Duodenal mucosa (tissue), 2 donors: ENCODE data around the gene FDXACB1.

Experiments
- H3K27ac ChIP-seq: one replicate; pipeline ENCODE4 v1.7.0; 2013; ENCODE audit warnings: low read depth, low read length
- H3K27me3 ChIP-seq, 2 donors: one replicate each; pipeline ENCODE4 v1.7.0; 2013; ENCODE audit warnings: low read length in 2 of 2, control low read depth in 1 of 2; ENCODE audit not compliant: insufficient read depth in 2 of 2, control insufficient read depth in 1 of 2
- H3K36me3 ChIP-seq, 2 donors: one replicate each; pipeline ENCODE4 v1.7.0; 2013; ENCODE audit warnings: low read length in 2 of 2, control low read depth in 1 of 2; ENCODE audit not compliant: insufficient read depth in 2 of 2, control insufficient read depth in 1 of 2
- H3K4me1 ChIP-seq, 2 donors: one replicate each; pipeline ENCODE4 v1.7.0; 2013; ENCODE audit warnings: low read length in 2 of 2, control low read depth in 1 of 2; ENCODE audit not compliant: insufficient read depth in 2 of 2, control insufficient read depth in 1 of 2
- H3K4me3 ChIP-seq, 2 donors: one replicate each; pipeline ENCODE4 v1.7.0; 2013; ENCODE audit warnings: low read length in 2 of 2, low read depth in 1 of 2
- H3K9ac ChIP-seq, 2 donors: one replicate each; pipeline ENCODE4 v1.7.0; 2013; ENCODE audit warnings: low read length in 2 of 2, low read depth in 1 of 2
- H3K9me3 ChIP-seq, 2 donors: one replicate each; pipeline ENCODE4 v1.7.0; 2013; ENCODE audit warnings: low read length in 2 of 2, control low read depth in 1 of 2; ENCODE audit not compliant: control insufficient read depth in 1 of 2

FDXACB1 gene

DNA sequence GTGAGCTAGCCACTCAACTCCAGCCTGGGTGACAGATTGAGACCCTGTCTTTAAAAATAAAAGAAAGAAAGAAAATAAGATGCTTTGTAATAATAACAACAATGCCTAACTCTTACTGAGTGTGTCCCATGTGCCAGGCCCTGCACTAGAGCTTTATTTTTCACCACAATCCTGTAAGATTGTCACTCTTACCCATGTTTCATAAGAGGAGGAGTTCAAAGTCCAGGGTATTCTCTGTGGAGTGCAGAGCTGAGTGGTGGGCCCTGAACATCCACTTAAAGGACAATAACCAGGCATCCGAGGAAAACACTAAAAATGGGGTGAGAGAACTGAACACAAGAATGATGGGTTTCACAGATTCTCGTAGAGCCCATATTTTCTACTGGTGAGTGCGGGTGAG, 38.8 kb upstream of the FDXACB1 start:
- Histone ChIP-seq H3K4me3 (no peak overlapping the region), H3K27me3 (peaks cover 0 to 3% of the 10 kb centered on the region in 2 donors), H3K36me3 (no peaks in the 10 kb centered on the region), H3K27ac (no peak overlapping the region), H3K4me1 (peaks cover 10 to 12% of the 10 kb centered on the region in 2 donors), H3K9me3 (no peaks in the 10 kb centered on the region), H3K9ac (no peak overlapping the region)

DNA sequence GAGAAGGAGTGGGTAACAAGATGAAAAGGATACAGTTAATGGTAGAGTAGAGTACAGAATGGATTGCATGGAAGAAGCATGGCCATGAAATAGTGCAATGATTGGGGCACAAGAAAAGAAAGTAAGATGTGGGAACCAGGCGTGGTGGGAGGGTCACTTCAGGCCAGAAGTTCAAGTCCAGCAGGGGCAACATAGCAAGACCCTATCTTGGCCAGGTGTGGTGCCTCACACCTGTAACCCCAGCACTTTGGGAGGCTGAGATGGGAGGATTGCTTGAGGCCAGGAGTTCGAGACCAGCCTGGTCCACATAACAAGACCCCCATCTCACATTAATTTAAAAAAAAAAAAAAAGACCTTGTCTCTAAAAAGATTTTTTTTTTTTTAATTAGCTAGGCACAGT, 38.3 kb upstream of the FDXACB1 start:
- Histone ChIP-seq H3K9me3 (no peaks in the 10 kb centered on the region), H3K27ac (no peak overlapping the region), H3K9ac (no peak overlapping the region), H3K4me3 (no peak overlapping the region), H3K27me3 (peaks cover under 1 to 3% of the 10 kb centered on the region in 2 donors), H3K4me1 (peaks cover 10 to 12% of the 10 kb centered on the region in 2 donors), H3K36me3 (no peaks in the 10 kb centered on the region)

DNA sequence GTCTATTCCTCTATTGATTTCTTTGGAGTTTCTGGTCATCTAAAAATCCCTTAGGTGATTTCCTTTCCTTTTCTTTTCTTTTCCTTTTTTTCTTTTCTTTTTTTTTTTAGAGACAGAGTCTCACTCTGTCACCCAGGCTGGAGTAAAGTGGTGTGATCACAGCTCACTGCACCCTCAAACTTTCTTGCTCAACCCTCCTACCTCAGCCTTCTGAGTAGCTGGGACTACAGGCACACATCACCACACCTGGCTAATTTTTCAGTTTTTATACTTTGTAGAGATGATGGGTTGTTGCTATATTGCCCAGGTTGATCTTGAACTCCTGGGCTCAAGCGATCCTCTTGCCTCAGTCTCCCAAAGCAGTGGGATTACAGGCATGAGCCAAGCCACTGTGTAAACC, 37.8 kb upstream of the FDXACB1 start:
- H3K36me3 ChIP-seq, result no peaks in the 10 kb centered on the region
- no peak overlapping the region for H3K27ac ChIP-seq
- H3K9ac ChIP-seq, result no peak overlapping the region
- peaks cover 3% of the 10 kb centered on the region in 2 donors for H3K27me3 ChIP-seq
- peaks cover 10 to 17% of the 10 kb centered on the region in 2 donors for H3K4me1 ChIP-seq
- H3K9me3 ChIP-seq, result no peaks in the 10 kb centered on the region
- H3K4me3 ChIP-seq, result no peak overlapping the region

DNA sequence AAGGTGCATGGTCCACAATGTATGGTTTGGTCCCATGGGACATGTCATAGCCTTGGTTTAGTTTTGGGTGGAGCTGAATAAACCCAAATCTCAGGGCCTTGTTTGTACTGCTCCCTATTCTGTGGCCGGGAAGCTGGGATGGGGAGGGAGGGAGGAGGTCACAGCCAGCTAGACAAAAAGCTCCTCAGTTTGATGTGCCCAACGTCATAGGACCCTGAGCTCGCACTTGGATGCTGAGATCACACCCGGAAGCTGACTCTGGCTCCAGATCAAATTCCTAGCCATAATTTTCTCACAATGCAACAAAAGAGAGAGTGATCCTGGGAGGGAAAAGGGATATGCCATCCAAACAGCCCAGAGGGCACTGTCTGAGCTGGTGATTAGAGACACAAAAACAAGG, 35.0 kb upstream of the FDXACB1 start:
- peak overlapping the region; percentile 61 for H3K27ac ChIP-seq
- peak overlapping the region in 1 of 2 donors; percentile 24 for H3K4me3 ChIP-seq
- no peaks in the 10 kb centered on the region for H3K9me3 ChIP-seq
- H3K9ac ChIP-seq, result peak overlapping the region; percentile 40 to 48
- no peaks in the 10 kb centered on the region for H3K36me3 ChIP-seq
- H3K4me1 ChIP-seq, result peaks cover 14 to 23% of the 10 kb centered on the region in 2 donors
- H3K27me3 ChIP-seq, result peaks cover 3% of the 10 kb centered on the region in 2 donors

DNA sequence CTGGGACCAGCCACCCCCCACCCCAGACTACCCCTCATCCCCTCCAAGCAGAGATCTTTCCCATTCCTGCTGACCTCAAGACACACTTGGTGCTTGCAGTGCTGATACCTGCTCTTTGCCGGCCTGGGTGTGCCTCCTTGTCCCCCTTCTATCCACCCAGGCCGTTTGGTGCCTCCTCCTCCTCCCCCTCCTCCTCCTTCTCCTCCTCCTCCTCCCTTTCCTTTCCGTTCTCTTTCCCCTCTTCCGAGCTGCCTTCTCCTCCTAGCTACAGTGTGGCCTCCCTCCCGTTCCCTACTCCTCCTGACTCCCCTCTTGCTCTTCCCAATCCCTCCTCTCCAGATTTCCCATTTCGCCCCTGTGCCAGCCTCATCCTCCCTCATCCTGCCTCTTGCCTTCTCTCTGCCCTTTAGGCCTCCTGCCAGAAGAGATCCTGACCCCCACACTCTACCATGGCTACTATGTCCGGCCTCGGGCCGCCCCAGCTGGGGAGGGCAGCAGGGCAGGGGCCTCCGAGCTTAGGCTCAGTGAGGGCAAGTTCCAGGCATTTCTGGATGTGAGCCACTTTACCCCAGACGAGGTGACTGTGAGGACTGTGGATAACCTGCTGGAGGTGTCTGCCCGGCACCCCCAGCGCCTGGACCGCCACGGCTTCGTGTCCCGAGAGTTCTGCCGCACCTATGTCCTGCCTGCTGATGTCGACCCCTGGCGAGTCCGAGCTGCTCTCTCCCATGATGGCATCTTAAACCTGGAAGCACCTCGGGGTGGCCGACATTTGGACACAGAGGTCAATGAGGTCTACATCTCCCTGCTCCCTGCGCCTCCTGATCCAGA, 34.3 kb upstream of the FDXACB1 start:
- Histone ChIP-seq H3K36me3 (no peaks in the 10 kb centered on the region), H3K9me3 (no peaks in the 10 kb centered on the region), H3K27me3 (peaks cover 3% of the 10 kb centered on the region in 2 donors), H3K4me3 (peak overlapping the region; percentile 17 to 24), H3K9ac (peak overlapping the region; percentile 40 to 48), H3K27ac (peak overlapping the region; percentile 61), H3K4me1 (peaks cover 13 to 21% of the 10 kb centered on the region in 2 donors)

DNA sequence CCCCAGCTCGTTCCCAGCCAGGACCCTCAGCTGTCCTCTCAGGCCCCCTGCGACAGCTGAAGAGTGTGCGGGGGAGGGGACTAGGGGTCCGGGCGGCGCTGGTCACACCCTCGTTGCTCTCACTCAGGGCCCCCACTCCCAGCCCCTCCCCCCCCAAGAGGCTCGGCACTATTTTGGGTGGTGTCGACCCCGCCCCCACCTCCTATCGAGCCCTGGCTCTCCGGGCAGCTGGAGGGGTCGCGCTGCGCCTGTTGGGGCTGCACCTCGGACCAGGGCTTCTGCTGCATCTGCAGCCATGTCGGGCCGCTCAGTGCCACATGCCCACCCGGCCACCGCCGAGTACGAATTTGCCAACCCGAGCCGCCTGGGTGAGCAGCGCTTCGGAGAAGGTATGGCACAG, 33.6 kb upstream of the FDXACB1 start, which contains the start of gene HSPB2:
Gene HSPB2, plus strand, starts transcription at position 200 of the 400 bp plus-strand sequence. Its CDS starts 96 bp downstream, at position 296.
- Histone ChIP-seq H3K9me3 (no peaks in the 10 kb centered on the region), H3K4me1 (peaks cover 8 to 18% of the 10 kb centered on the region in 2 donors), H3K9ac (peak within 1 kb of the TSS; percentile 43 to 48), H3K27ac (peak within 1 kb of the TSS; percentile 65), H3K36me3 (no peaks in the 10 kb centered on the region), H3K4me3 (peak within 1 kb of the TSS; percentile 44 to 57), H3K27me3 (peaks cover 3% of the 10 kb centered on the region in 2 donors)

DNA sequence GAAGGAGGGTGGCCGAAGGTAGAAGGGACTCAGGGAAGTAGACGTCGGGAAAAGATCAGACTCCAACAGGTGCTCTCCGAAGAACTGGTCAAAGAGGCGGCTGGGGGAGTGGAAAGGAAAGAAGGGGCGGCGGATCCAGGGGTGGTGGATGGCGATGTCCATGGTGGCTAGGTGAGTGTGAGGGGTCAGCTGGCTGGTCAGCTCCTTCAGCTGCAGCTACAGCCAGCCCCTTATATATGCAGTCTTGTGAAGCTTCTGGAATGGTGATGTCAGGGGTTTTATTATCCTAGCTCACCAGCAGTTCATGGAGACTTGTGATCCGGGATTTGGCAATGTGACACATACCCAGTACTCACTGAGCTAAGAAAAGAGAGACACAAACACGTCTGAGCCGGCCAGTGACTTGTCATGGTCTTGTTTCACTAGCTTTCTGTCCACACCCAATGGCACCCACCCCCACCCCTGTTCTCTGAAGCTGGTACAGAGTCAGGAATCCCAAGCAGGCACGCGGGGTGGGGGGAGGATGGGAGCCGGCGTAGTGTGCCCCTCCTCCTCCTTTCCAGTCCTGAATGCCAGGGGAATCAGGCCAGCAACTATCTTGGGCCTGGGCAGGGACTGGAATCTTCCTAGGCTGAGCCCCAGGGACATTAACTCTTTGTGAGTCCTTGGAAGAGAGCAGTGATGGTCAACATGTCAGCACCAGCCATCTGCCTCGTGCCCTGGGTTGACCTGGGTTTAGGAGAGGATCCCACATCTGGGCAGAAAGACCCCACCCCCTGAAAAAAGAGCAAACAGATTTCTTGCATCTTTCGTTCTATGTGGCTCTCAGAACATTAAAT, 32.8 kb upstream of the FDXACB1 start, which contains the start of gene CRYAB:
Gene CRYAB, minus strand, starts transcription at position 208 of the 839 bp plus-strand sequence. Its CDS starts 46 bp downstream, at position 162.
- H3K27me3 ChIP-seq, result peaks cover 3% of the 10 kb centered on the region in 2 donors
- H3K4me1 ChIP-seq, result peaks cover 8 to 16% of the 10 kb centered on the region in 2 donors
- peak within 1 kb of the TSS; percentile 27 to 43 for H3K9ac ChIP-seq
- H3K4me3 ChIP-seq, result peak within 1 kb of the TSS; percentile 44 to 57
- H3K27ac ChIP-seq, result peak within 1 kb of the TSS; percentile 65
- H3K9me3 ChIP-seq, result no peaks in the 10 kb centered on the region
- H3K36me3 ChIP-seq, result no peaks in the 10 kb centered on the region

DNA sequence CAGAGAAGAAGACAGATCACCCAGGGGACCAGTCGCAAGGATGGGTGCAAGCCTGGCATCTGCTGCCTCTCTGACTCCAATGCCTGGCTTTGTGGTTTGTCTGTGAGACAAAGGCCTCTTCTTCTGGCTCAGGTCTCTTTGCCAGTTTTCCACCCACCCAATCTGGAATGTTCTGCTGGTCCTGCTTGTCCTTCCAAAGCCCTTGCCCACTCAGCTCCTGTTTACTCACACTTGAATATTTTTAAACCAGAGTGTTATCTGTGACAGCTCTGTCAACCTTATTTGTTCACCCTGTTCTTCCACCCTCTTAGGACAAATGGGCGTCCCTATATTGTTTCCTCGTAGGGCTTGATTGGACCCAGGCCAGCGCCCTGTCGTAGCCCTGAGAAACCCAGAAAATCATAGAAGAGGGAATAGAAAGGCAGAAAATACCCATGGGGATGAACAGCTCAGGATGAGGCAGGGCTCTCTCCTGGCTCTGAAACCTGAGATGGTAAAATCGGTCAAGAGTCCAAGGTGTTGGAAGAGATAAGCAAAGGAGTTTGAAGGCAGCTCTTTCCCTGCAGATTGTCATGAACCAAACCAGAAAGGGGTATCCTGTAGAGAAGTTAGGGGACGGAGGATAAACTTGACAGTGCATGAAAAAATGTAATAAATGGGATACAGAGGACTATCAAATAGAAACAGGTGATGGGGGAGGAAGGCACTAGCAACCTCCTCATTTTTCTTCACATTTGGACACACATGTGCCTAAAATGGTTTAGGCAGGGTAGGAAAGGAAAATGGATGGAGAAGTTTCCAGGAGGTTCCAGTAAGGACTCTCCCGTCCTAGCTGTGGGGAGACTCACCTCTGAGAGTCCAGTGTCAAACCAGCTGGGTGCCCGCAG, 32.0 kb upstream of the FDXACB1 start:
- Histone ChIP-seq H3K36me3 (no peaks in the 10 kb centered on the region), H3K9ac (peak overlapping the region; percentile 2 to 27), H3K27me3 (peaks cover 3% of the 10 kb centered on the region in 2 donors), H3K27ac (peak overlapping the region; percentile 65), H3K4me1 (peaks cover 8 to 16% of the 10 kb centered on the region in 2 donors), H3K4me3 (peak overlapping the region; percentile 24 to 44), H3K9me3 (no peaks in the 10 kb centered on the region)

DNA sequence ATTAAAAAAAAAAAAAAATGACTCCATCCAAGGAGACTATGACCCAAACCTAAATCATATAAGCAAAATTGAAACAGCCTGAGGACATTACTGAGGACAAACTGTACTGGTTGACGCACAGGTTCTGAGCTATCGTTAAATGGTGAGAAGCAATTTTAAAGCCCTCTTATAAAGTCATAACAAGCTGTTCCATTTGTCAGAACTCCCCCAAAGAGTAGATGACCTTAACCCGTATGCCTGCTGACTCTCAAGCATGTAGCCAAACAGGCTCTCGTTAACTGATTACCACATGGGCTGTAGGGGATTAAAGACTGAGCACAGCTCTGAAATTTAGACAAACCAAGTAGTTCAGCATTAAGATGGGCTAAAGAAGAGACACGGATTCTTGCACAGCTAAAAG, 30.4 kb upstream of the FDXACB1 start:
- Histone ChIP-seq H3K4me3 (no peak overlapping the region), H3K27ac (no peak overlapping the region), H3K36me3 (no peaks in the 10 kb centered on the region), H3K4me1 (peaks cover 8 to 16% of the 10 kb centered on the region in 2 donors), H3K9ac (no peak overlapping the region), H3K9me3 (no peaks in the 10 kb centered on the region), H3K27me3 (peaks cover 3% of the 10 kb centered on the region in 2 donors)
